ENCODE results near the gene CACNG4.

GRCh38 chr17:67059372-67059771 is 94.9 kb downstream of the CACNG4 start:
- TF ChIP-seq, protein P1, sequence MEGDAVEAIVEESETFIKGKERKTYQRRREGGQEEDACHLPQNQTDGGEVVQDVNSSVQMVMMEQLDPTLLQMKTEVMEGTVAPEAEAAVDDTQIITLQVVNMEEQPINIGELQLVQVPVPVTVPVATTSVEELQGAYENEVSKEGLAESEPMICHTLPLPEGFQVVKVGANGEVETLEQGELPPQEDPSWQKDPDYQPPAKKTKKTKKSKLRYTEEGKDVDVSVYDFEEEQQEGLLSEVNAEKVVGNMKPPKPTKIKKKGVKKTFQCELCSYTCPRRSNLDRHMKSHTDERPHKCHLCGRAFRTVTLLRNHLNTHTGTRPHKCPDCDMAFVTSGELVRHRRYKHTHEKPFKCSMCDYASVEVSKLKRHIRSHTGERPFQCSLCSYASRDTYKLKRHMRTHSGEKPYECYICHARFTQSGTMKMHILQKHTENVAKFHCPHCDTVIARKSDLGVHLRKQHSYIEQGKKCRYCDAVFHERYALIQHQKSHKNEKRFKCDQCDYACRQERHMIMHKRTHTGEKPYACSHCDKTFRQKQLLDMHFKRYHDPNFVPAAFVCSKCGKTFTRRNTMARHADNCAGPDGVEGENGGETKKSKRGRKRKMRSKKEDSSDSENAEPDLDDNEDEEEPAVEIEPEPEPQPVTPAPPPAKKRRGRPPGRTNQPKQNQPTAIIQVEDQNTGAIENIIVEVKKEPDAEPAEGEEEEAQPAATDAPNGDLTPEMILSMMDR (IDR thresholded peaks at IDR 0.05), result no peak
- no peak for TF ChIP-seq POLR2A (IDR thresholded peaks at IDR 0.05)

Data from heart left ventricle (tissue), 13 donors.